ENCODE results near the gene LRRC3C.

DNA sequence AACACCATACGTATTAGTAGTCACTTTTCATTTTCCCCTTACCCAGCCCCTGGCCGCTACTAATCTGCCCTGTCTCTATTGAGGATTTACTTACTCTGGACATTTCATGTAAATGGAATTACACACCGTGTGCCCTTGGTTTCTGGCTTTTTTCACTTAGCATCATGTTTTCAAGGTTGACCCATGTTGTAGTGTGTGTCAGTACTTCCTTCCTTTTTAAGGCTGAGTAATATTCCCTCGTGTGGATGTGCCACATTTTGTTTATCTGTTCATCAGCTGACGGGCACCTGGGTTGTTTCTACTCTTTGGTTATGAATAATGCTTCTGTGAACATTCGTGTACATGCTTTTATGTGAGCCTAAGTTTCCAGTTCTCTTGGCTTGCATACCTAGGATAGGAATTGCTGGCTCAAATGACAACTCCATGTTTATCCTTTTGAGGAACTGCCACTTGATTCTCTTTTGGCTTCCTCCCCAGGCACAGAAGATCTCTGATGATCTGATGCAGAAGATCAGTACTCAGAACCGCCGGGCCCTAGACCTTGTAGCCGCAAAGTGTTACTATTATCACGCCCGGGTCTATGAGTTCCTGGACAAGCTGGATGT, 60.8 kb downstream of the LRRC3C start:
- TF ChIP-seq, protein P1, sequence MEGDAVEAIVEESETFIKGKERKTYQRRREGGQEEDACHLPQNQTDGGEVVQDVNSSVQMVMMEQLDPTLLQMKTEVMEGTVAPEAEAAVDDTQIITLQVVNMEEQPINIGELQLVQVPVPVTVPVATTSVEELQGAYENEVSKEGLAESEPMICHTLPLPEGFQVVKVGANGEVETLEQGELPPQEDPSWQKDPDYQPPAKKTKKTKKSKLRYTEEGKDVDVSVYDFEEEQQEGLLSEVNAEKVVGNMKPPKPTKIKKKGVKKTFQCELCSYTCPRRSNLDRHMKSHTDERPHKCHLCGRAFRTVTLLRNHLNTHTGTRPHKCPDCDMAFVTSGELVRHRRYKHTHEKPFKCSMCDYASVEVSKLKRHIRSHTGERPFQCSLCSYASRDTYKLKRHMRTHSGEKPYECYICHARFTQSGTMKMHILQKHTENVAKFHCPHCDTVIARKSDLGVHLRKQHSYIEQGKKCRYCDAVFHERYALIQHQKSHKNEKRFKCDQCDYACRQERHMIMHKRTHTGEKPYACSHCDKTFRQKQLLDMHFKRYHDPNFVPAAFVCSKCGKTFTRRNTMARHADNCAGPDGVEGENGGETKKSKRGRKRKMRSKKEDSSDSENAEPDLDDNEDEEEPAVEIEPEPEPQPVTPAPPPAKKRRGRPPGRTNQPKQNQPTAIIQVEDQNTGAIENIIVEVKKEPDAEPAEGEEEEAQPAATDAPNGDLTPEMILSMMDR (IDR thresholded peaks at IDR 0.05; ENCODE audit: insufficient read depth, low read length) = no peak
- no peak for TF ChIP-seq POLR2AphosphoS5 (IDR thresholded peaks at IDR 0.05; ENCODE audit: low read depth)

Data from HL-60 (cell line).